GM19324 (cell line): Measurements from ENCODE around the gene CCN2.
"Not testable (repeated sequence)": the region's sequence is repeated elsewhere in the genome, so short reads cannot be mapped to it uniquely, and the experiment has no call there.

Experiments used
- ATAC-seq: cut with Tn5 transposase; IDR thresholded peaks from one replicate; pipeline ENCODE4 v1.9.1; 2021; ENCODE audit warnings: mild to moderate bottlenecking, moderate library complexity; ENCODE audit not compliant: unreplicated experiment, low FRiP score

Gene CCN2

GRCh38 chr6:131946992-131947955 lies 3.9 kb downstream of the CCN2 start:
- ATAC-seq: no peak

GRCh38 chr6:131946404-131946991 lies 4.7 kb downstream of the CCN2 start:
- no peak for ATAC-seq

GRCh38 chr6:131945971-131946370 lies 5.2 kb downstream of the CCN2 start:
- no peak for ATAC-seq

GRCh38 chr6:131937703-131938631 lies 13.2 kb downstream of the CCN2 start:
- ATAC-seq: no peak

- ATAC-seq: no peak
Observed at GRCh38 chr6:131937226-131937625, 13.9 kb downstream of the CCN2 start.

GRCh38 chr6:131936156-131936555 lies 15.0 kb downstream of the CCN2 start:
- no peak for ATAC-seq

- ATAC-seq: no peak
Observed at GRCh38 chr6:131931063-131931750, 20.0 kb downstream of the CCN2 start.

- ATAC-seq: no peak
Observed at GRCh38 chr6:131929976-131930375, 21.2 kb downstream of the CCN2 start.

GRCh38 chr6:131929264-131929663 lies 21.9 kb downstream of the CCN2 start:
- ATAC-seq: no peak

GRCh38 chr6:131924881-131925474 lies 26.2 kb downstream of the CCN2 start:
- ATAC-seq: no peak

GRCh38 chr6:131923356-131923755 lies 27.8 kb downstream of the CCN2 start:
- ATAC-seq: no peak

GRCh38 chr6:131920656-131921055 lies 30.5 kb downstream of the CCN2 start:
- no peak for ATAC-seq

- ATAC-seq: no peak
Observed at GRCh38 chr6:131918650-131919355, 32.4 kb downstream of the CCN2 start.

- no peak for ATAC-seq
Observed at GRCh38 chr6:131917763-131918649, 33.2 kb downstream of the CCN2 start.

- no peak for ATAC-seq
Observed at GRCh38 chr6:131917318-131917717, 33.9 kb downstream of the CCN2 start.

- ATAC-seq: no peak
Observed at GRCh38 chr6:131916847-131917246, 34.3 kb downstream of the CCN2 start.

GRCh38 chr6:131916091-131916796 lies 34.9 kb downstream of the CCN2 start:
- ATAC-seq: not testable (repeated sequence)
